ENCODE measurements around the gene UFD1.

Gene UFD1

DNA sequence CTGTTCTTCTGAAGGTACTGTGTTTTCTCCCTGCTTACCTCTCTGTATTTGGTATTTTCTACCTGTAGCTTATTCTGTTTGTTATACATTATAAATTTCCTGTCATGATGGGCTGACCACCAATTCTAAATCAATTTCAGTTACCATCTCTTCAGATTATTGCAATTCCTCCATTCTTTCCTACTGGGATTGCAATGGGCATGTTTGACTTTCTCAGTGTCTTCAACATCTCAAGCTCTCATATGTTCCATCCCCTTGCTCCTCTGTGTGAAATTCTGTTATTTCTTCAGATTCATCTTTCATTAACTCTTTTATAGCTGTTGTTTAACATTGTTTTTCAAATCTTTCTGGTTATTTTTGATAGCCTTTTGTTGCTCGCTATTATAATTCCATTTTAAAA, 16.0 kb downstream of the UFD1 start:
- in situ Hi-C loops (cut with MboI; ENCODE audit: low sequenced_read_pairs, unreplicated experiment): no loop called here
- DNase-seq (ENCODE audit: low spot score): no peak
- TF ChIP-seq, protein P1, sequence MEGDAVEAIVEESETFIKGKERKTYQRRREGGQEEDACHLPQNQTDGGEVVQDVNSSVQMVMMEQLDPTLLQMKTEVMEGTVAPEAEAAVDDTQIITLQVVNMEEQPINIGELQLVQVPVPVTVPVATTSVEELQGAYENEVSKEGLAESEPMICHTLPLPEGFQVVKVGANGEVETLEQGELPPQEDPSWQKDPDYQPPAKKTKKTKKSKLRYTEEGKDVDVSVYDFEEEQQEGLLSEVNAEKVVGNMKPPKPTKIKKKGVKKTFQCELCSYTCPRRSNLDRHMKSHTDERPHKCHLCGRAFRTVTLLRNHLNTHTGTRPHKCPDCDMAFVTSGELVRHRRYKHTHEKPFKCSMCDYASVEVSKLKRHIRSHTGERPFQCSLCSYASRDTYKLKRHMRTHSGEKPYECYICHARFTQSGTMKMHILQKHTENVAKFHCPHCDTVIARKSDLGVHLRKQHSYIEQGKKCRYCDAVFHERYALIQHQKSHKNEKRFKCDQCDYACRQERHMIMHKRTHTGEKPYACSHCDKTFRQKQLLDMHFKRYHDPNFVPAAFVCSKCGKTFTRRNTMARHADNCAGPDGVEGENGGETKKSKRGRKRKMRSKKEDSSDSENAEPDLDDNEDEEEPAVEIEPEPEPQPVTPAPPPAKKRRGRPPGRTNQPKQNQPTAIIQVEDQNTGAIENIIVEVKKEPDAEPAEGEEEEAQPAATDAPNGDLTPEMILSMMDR (IDR thresholded peaks at IDR 0.05; ENCODE audit: borderline replicate concordance, control extremely low read depth, extremely low read depth, insufficient read depth, missing control alignments): no peak

GRCh38 chr22:19461506-19461905, 17.5 kb downstream of the UFD1 start:
- in situ Hi-C loops (cut with MboI; ENCODE audit: low sequenced_read_pairs, unreplicated experiment): no loop called here
- TF ChIP-seq, protein P1 (IDR thresholded peaks at IDR 0.05; ENCODE audit: borderline replicate concordance, control extremely low read depth, extremely low read depth, insufficient read depth, missing control alignments): no peak
- no peak for DNase-seq (ENCODE audit: low spot score)

- DNase-seq (ENCODE audit: low spot score): no peak
- in situ Hi-C loops (cut with MboI; ENCODE audit: low sequenced_read_pairs, unreplicated experiment): no loop called here
- TF ChIP-seq, protein P1 (IDR thresholded peaks at IDR 0.05; ENCODE audit: borderline replicate concordance, control extremely low read depth, extremely low read depth, insufficient read depth, missing control alignments): no peak
These were observed 19.0 kb downstream of the UFD1 start for GRCh38 chr22:19460036-19460435.

DNA sequence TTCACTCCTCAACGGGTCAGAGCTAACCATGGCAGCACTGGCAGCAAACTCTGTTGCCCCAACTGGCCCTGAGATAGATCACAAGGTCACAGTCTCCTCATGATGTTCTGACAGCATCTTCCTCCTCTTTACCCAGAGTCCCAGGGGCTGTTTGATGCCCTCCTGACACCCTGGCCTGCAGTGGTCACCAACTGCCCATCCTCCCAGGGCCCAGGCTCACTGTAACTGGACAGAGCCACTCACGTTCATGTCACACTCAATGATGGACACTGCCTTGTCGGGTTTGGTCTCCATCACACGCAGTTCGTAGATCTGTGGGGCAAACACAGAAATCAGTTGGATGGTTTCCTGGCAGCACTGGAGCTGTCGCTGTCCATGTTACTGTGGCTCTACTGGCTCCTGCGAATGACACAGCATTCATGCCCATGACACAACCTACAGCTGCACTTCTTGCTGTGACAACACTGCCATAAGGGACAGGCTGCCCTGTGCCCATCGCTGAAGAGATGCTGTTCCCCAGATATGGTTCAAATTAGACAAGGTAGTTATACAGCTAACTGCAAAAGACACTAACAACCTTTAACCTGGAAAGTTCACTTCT, 21.1 kb downstream of the UFD1 start:
- in situ Hi-C loops (cut with MboI; ENCODE audit: low sequenced_read_pairs, unreplicated experiment): no loop called here
- TF ChIP-seq, protein P1 (IDR thresholded peaks at IDR 0.05; ENCODE audit: borderline replicate concordance, control extremely low read depth, extremely low read depth, insufficient read depth, missing control alignments): no peak
- no peak for DNase-seq (ENCODE audit: low spot score)

GRCh38 chr22:19456541-19456940, 22.5 kb downstream of the UFD1 start:
- TF ChIP-seq, protein P1 (IDR thresholded peaks at IDR 0.05; ENCODE audit: borderline replicate concordance, control extremely low read depth, extremely low read depth, insufficient read depth, missing control alignments): no peak
- in situ Hi-C loops (cut with MboI; ENCODE audit: low sequenced_read_pairs, unreplicated experiment): no loop called here
- DNase-seq (ENCODE audit: low spot score): no peak

DNA sequence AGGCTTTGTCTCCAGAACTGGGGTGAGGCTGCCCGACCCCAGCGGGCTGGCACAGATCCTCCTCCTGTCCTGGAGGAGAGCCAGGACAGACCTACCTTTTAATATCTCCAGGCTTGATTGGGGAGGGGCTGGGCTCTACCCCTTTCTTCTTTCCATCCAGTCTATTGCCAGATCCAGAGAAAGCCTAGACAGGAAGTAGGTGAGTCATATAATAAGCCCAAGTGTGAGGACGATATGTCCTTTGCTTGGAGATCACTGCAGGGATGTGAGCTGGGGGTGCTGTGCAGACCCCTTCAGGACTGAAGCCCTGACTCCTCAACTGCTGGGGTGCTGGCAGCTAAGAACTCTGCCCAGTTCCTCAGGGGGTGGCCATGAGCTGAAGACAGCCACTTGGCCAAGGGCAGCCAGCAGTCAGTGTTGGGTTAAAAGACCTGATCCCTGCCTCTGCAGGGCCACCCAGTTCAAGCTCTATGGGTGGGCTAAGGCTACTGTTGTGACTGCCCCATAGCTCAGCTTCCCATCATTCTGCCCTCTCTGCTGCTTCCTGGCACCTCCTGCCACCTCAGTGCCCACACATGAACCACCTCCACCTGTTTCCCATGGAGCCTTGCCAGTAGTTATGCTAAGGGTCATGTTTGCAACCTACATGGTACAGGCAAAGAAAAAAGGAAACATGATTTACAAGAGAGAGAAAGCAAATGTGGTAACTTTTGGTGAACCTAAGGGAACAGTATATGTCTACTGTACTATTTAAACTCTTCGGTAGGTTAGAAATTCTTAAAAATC, 23.2 kb downstream of the UFD1 start:
- DNase-seq (ENCODE audit: low spot score): no peak
- in situ Hi-C loops (cut with MboI; ENCODE audit: low sequenced_read_pairs, unreplicated experiment): no loop called here
- TF ChIP-seq, protein P1 (IDR thresholded peaks at IDR 0.05; ENCODE audit: borderline replicate concordance, control extremely low read depth, extremely low read depth, insufficient read depth, missing control alignments): no peak
